ENCODE results near the gene HOXB4.

The HOXB4 gene

GRCh38 chr17:48589060-48589830, 11.1 kb upstream of the HOXB4 start:
- no peak for DNase-seq

GRCh38 chr17:48588528-48588927, 10.4 kb upstream of the HOXB4 start:
- no peak for DNase-seq

- DNase-seq = no peak
These were observed 9.9 kb upstream of the HOXB4 start for GRCh38 chr17:48588074-48588415.

GRCh38 chr17:48587276-48588073, 9.3 kb upstream of the HOXB4 start:
- no peak for DNase-seq

GRCh38 chr17:48586355-48587258, 8.5 kb upstream of the HOXB4 start:
- DNase-seq = no peak

- no peak for DNase-seq
These were observed 6.1 kb upstream of the HOXB4 start for GRCh38 chr17:48584223-48584741.

GRCh38 chr17:48583708-48584222, 5.6 kb upstream of the HOXB4 start:
- no peak for DNase-seq

- DNase-seq = no peak
These were observed 4.6 kb upstream of the HOXB4 start for GRCh38 chr17:48582750-48583069.

GRCh38 chr17:48579760-48580554, 1.8 kb upstream of the HOXB4 start:
- no peak for DNase-seq

- no peak for DNase-seq
These were observed 1.3 kb upstream of the HOXB4 start for GRCh38 chr17:48579471-48579759.

GRCh38 chr17:48578616-48579470, 693 bp upstream of the HOXB4 start:
- DNase-seq = no peak

- DNase-seq = no peak
These were observed 712 bp downstream of the HOXB4 start for GRCh38 chr17:48577330-48577945.

- peak; percentile 31 for DNase-seq
These were observed 1.5 kb downstream of the HOXB4 start for GRCh38 chr17:48576479-48577309.

- DNase-seq = no peak
These were observed 2.3 kb downstream of the HOXB4 start for GRCh38 chr17:48575673-48576478.

GRCh38 chr17:48575066-48575582, 3.0 kb downstream of the HOXB4 start:
- DNase-seq = no peak

GRCh38 chr17:48574505-48575065, 3.6 kb downstream of the HOXB4 start:
- DNase-seq = no peak

- no peak for DNase-seq
These were observed 6.2 kb downstream of the HOXB4 start for GRCh38 chr17:48571826-48572417.

All from EL (cell line).